Measurements from ENCODE around the gene RPP30. TPM values are rescaled to one million over a fixed set of nuclear protein-coding genes. Genes with fewer than 3 reads are reported as not detected.

The RPP30 gene
- total and polyA plus RNA-seq, 4 donors, result 11.2 to 22.6 (median 13.0) TPM

GRCh38 chr10:90911133-90912051 lies 39.6 kb downstream of the RPP30 start:
- H3K36me3 ChIP-seq (ENCODE audit: control insufficient read depth in 4 of 4, insufficient read depth in 3 of 4, low read depth in 1 of 4, low read length in 3 of 4), result no peaks in the 10 kb centered on the region
- no peak overlapping the region for H3K27ac ChIP-seq (ENCODE audit: low read depth in 1 of 2, low read length in 2 of 2)
- no peak overlapping the region for H3K4me3 ChIP-seq (ENCODE audit: low read depth in 1 of 3, low read length in 3 of 3)
- H3K4me1 ChIP-seq (ENCODE audit: control insufficient read depth in 4 of 4, insufficient read depth in 4 of 4, low read length in 3 of 4), result peaks cover 0 to 3% (median 0%) of the 10 kb centered on the region in 4 donors
- peaks cover 0 to 4% (median 0%) of the 10 kb centered on the region in 4 donors for H3K27me3 ChIP-seq (ENCODE audit: control insufficient read depth in 4 of 4, insufficient read depth in 4 of 4, low read length in 3 of 4)
- H3K9me3 ChIP-seq (ENCODE audit: control insufficient read depth in 4 of 4, low read length in 3 of 4), result no peaks in the 10 kb centered on the region
- TF ChIP-seq YY1 (IDR thresholded peaks at IDR 0.05) (peak; percentile 4), RAD21 (IDR thresholded peaks at IDR 0.05) (peak; percentile 86 to 88), FOXA2 (IDR thresholded peaks at IDR 0.05) (no peak)
- TF ChIP-seq, protein P1, sequence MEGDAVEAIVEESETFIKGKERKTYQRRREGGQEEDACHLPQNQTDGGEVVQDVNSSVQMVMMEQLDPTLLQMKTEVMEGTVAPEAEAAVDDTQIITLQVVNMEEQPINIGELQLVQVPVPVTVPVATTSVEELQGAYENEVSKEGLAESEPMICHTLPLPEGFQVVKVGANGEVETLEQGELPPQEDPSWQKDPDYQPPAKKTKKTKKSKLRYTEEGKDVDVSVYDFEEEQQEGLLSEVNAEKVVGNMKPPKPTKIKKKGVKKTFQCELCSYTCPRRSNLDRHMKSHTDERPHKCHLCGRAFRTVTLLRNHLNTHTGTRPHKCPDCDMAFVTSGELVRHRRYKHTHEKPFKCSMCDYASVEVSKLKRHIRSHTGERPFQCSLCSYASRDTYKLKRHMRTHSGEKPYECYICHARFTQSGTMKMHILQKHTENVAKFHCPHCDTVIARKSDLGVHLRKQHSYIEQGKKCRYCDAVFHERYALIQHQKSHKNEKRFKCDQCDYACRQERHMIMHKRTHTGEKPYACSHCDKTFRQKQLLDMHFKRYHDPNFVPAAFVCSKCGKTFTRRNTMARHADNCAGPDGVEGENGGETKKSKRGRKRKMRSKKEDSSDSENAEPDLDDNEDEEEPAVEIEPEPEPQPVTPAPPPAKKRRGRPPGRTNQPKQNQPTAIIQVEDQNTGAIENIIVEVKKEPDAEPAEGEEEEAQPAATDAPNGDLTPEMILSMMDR (IDR thresholded peaks at IDR 0.05; ENCODE audit: low read depth, low read length, missing input control), result peak; percentile 75
- peak; percentile 53 for DNase-seq (ENCODE audit: low spot score)
- 35% methylated on average over 12 of the region's 12 CpGs for WGBS
- H3K9ac ChIP-seq (ENCODE audit: low read depth in 1 of 2, low read length in 2 of 2), result no peak overlapping the region

DNA sequence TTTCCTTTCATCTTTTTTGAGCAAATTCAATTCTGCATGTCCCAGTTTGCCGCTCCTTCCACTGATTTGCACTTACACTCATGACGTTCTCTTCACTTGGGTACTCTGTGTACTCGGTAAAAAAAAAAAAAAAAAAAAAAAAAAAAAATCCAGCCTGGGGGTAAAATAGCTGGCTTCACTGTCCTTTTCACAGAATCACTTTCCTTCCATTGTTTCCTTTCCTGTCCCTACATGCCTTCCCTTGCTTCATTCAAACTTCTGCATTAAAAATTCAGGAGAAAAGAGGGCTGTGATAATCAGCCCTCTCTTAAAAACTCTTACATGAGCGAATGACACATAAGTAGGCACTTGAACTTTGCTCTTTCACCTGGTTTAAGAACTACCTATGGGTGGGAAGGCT lies 40.4 kb downstream of the RPP30 start:
- Histone ChIP-seq H3K4me1 (ENCODE audit: control insufficient read depth in 4 of 4, insufficient read depth in 4 of 4, low read length in 3 of 4) (peaks cover 0 to 3% (median 0%) of the 10 kb centered on the region in 4 donors), H3K9ac (ENCODE audit: low read depth in 1 of 2, low read length in 2 of 2) (no peak overlapping the region), H3K4me3 (ENCODE audit: low read depth in 1 of 3, low read length in 3 of 3) (no peak overlapping the region), H3K27me3 (ENCODE audit: control insufficient read depth in 4 of 4, insufficient read depth in 4 of 4, low read length in 3 of 4) (peaks cover 0 to 4% (median 0%) of the 10 kb centered on the region in 4 donors), H3K9me3 (ENCODE audit: control insufficient read depth in 4 of 4, low read length in 3 of 4) (no peaks in the 10 kb centered on the region), H3K36me3 (ENCODE audit: control insufficient read depth in 4 of 4, insufficient read depth in 3 of 4, low read depth in 1 of 4, low read length in 3 of 4) (no peaks in the 10 kb centered on the region), H3K27ac (ENCODE audit: low read depth in 1 of 2, low read length in 2 of 2) (no peak overlapping the region)
- no peak for TF ChIP-seq HNF4G (IDR thresholded peaks at IDR 0.05)
- no peak for TF ChIP-seq RXRA (IDR thresholded peaks at IDR 0.05)
- TF ChIP-seq NR2F2 (IDR thresholded peaks at IDR 0.05), result no peak
- no peak for TF ChIP-seq ATF3 (IDR thresholded peaks at IDR 0.05)
- TF ChIP-seq, protein P2, sequence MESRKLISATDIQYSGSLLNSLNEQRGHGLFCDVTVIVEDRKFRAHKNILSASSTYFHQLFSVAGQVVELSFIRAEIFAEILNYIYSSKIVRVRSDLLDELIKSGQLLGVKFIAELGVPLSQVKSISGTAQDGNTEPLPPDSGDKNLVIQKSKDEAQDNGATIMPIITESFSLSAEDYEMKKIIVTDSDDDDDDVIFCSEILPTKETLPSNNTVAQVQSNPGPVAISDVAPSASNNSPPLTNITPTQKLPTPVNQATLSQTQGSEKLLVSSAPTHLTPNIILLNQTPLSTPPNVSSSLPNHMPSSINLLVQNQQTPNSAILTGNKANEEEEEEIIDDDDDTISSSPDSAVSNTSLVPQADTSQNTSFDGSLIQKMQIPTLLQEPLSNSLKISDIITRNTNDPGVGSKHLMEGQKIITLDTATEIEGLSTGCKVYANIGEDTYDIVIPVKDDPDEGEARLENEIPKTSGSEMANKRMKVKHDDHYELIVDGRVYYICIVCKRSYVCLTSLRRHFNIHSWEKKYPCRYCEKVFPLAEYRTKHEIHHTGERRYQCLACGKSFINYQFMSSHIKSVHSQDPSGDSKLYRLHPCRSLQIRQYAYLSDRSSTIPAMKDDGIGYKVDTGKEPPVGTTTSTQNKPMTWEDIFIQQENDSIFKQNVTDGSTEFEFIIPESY (IDR thresholded peaks at IDR 0.05), result no peak
- no peak for TF ChIP-seq HNF4A (conservative IDR thresholded peaks at IDR 0.05)
- no peak for TF ChIP-seq SP1 (IDR thresholded peaks at IDR 0.05)
- no peak for TF ChIP-seq GABPA (IDR thresholded peaks at IDR 0.05 in 1 of 2, conservative IDR thresholded peaks at IDR 0.05 in 1 of 2)
- no peak for TF ChIP-seq FOXA1 (IDR thresholded peaks at IDR 0.05)
- DNase-seq (ENCODE audit: low spot score), result no peak
- 81% methylated on average over 4 of the region's 4 CpGs for WGBS

All from liver (tissue), 9 donors.